Prostate gland (tissue), 2 donors: Measurements from ENCODE around the gene CNTN5. TPM values are rescaled to one million over a fixed set of nuclear protein-coding genes. Genes with fewer than 3 reads are reported as not detected.

Experiments
- DNase-seq: peaks from one replicate; pipeline ENCODE4 v3.0.0-alpha.2; 2019; ENCODE audit warnings: low spot score
- H3K27ac ChIP-seq, 2 donors: fragments of 200-600 bp; sonication (generic); 2 replicates each; pipeline ENCODE4 v1.5.1; 2017 to 2019
- H3K27me3 ChIP-seq: fragments of 200-600 bp; sonication (generic); replicated peaks from 2 replicates; pipeline ENCODE4 v1.5.1; 2019; ENCODE audit not compliant: insufficient read depth
- H3K36me3 ChIP-seq, 2 donors: fragments of 200-600 bp; sonication (generic); 1 replicate in 1 of 2; 2 replicates in 1 of 2; pipeline versions ENCODE4 v1.5.1 to v1.8.1; 2017 to 2019
- H3K4me1 ChIP-seq: fragments of 200-600 bp; sonication (generic); replicated peaks from 2 replicates; pipeline ENCODE4 v1.5.1; 2019
- H3K4me3 ChIP-seq, 2 donors: fragments of 200-600 bp; sonication (generic); 2 replicates each; pipeline ENCODE4 v1.5.1; 2017 to 2019
- H3K9me3 ChIP-seq: fragments of 200-600 bp; sonication (generic); 2 replicates; pipeline ENCODE4 v1.5.1; 2017
- POLR2A ChIP-seq: fragments of 450-650 bp; IDR thresholded peaks from one replicate; pipeline ENCODE4 v1.6.1; 2016; ENCODE audit warnings: antibody characterized with exemption, mild to moderate bottlenecking
- POLR2AphosphoS5 ChIP-seq: sonication (generic); formaldehyde crosslinking; IDR thresholded peaks from one replicate; pipeline ENCODE4 v1.6.1; 2017; ENCODE audit warnings: antibody characterized with exemption
- WGBS: methylation state at CpG from one replicate; pipeline ENCODE4 v1.1.5; 2018; 5-methylcytosine and 5-hydroxymethylcytosine counted together
- intact Hi-C: fragments of 100-400 bp; cut with DNase I; formaldehyde crosslinking; loops from one replicate; pipeline ENCODE4 v1.14.2; 2022
- total RNA-seq, 2 donors: library from RNA; depleted of rRNA; stranded (reverse); fragments of >200 nt; gene quantifications; one replicate each; pipeline ENCODE4 v1.1.0, GENCODE V29; 2016
- TF ChIP-seq, protein P1 (sequence below), 4 experiments: fragments of 200-600 bp in 2 of 4; fragments of 450-650 bp in 2 of 4; sonication (generic) in 2 of 4; IDR thresholded peaks; 1 replicate in 3 of 4; 2 replicates in 1 of 4; pipeline ENCODE4 v1.5.1; 2016 to 2019; ENCODE audit warnings: antibody characterized with exemption in 4 of 4, mild to moderate bottlenecking in 2 of 4, moderate library complexity in 2 of 4

The CNTN5 gene
- total RNA-seq, 2 donors from 2014 or later = 1.0 TPM; not detected in 1

GRCh38 chr11:99229544-99229943 is 208.8 kb downstream of the CNTN5 start:
- Histone ChIP-seq H3K27ac (no peak overlapping the region), H3K4me1 (no peaks in the 10 kb centered on the region), H3K27me3 (no peaks in the 10 kb centered on the region), H3K9me3 (no peaks in the 10 kb centered on the region), H3K36me3 (no peaks in the 10 kb centered on the region), H3K4me3 (no peak overlapping the region)
- intact Hi-C loops = no loop called here
- TF ChIP-seq POLR2A (no peak), POLR2AphosphoS5 (no peak)
- TF ChIP-seq, protein P1, sequence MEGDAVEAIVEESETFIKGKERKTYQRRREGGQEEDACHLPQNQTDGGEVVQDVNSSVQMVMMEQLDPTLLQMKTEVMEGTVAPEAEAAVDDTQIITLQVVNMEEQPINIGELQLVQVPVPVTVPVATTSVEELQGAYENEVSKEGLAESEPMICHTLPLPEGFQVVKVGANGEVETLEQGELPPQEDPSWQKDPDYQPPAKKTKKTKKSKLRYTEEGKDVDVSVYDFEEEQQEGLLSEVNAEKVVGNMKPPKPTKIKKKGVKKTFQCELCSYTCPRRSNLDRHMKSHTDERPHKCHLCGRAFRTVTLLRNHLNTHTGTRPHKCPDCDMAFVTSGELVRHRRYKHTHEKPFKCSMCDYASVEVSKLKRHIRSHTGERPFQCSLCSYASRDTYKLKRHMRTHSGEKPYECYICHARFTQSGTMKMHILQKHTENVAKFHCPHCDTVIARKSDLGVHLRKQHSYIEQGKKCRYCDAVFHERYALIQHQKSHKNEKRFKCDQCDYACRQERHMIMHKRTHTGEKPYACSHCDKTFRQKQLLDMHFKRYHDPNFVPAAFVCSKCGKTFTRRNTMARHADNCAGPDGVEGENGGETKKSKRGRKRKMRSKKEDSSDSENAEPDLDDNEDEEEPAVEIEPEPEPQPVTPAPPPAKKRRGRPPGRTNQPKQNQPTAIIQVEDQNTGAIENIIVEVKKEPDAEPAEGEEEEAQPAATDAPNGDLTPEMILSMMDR (IDR thresholded peaks at IDR 0.05) = no peak
- WGBS = 63% methylated on average over 2 of the region's 2 CpGs
- no peak for DNase-seq

- TF ChIP-seq POLR2A (no peak), POLR2AphosphoS5 (no peak)
- TF ChIP-seq, protein P1 (IDR thresholded peaks at IDR 0.05) = no peak
- no peaks in the 10 kb centered on the region for H3K36me3 ChIP-seq
- DNase-seq = no peak
- no peak overlapping the region for H3K27ac ChIP-seq
- H3K27me3 ChIP-seq = no peaks in the 10 kb centered on the region
- H3K9me3 ChIP-seq = no peaks in the 10 kb centered on the region
- intact Hi-C loops = no loop called here
- H3K4me1 ChIP-seq = no peaks in the 10 kb centered on the region
- no peak overlapping the region for H3K4me3 ChIP-seq
Measured at GRCh38 chr11:99234534-99234933, 213.8 kb downstream of the CNTN5 start.

DNA sequence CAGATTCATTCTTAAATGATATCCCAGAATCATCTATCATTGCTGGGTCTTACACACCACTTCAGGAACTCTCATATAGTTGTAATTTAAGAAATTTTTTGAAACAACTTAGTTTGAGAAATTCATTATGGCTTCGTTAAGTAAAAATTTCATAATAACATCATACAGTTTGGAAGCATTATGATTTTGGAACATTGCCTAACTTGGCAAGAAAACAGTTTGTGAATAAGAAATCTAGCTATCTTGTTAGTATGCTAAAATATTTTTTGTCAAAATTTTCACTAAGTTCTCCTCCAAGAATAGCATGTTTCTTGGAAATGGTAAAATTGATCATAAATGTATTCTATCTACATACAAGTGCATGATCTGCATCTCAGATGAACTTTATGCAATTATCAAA is 217.7 kb downstream of the CNTN5 start:
- no peak for TF ChIP-seq POLR2AphosphoS5
- TF ChIP-seq POLR2A = no peak
- TF ChIP-seq, protein P1 (IDR thresholded peaks at IDR 0.05) = no peak
- Histone ChIP-seq H3K4me1 (no peaks in the 10 kb centered on the region), H3K36me3 (no peaks in the 10 kb centered on the region), H3K4me3 (no peak overlapping the region), H3K27ac (no peak overlapping the region), H3K9me3 (no peaks in the 10 kb centered on the region), H3K27me3 (no peaks in the 10 kb centered on the region)
- 86% methylated on average over 1 of the region's 1 CpG for WGBS
- intact Hi-C loops = no loop called here
- DNase-seq = no peak

DNA sequence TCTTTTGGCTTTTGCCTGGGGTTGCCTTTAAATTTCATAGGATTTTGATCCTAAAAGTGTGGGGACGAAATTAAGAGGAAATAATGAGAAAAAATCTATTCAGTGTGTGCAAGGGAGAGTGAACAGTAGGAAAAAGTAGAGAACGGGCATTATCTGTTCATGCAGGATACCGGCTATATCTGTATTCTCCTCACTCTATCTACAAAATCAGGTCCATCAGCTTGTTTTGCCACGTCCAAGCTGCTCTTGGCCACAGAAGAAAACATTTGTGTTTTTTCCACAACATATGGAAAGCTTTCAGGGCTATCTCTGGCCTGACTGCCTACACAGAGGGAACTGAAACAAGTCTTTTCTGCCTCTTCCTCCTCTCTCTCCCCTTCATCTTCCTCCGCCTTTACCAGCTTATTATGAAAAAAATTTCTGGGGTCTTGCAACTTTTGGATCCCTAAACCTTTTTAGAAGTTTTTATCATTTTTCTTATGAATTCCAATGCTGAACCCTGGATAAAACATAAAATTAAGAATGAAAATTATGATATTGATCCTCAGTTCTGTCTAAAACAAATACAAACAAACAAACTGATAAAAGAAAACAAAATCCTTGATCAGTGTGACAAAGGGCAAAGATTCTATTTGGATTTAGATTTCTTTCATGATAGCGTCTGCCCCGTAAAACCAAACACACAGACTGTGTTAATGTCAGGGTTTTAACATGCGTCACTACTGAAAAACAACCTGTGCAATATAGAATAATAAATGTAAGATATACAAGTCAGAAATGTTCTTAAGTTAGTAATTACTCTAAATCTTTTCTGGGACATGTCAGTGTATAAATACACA is 219.7 kb downstream of the CNTN5 start:
- 68% methylated on average over 8 of the region's 8 CpGs for WGBS
- intact Hi-C loops = no loop called here
- H3K27ac ChIP-seq = no peak overlapping the region
- no peaks in the 10 kb centered on the region for H3K4me1 ChIP-seq
- no peaks in the 10 kb centered on the region for H3K36me3 ChIP-seq
- no peak for DNase-seq
- no peaks in the 10 kb centered on the region for H3K27me3 ChIP-seq
- TF ChIP-seq POLR2A (no peak), POLR2AphosphoS5 (no peak)
- H3K4me3 ChIP-seq = no peak overlapping the region
- H3K9me3 ChIP-seq = no peaks in the 10 kb centered on the region

DNA sequence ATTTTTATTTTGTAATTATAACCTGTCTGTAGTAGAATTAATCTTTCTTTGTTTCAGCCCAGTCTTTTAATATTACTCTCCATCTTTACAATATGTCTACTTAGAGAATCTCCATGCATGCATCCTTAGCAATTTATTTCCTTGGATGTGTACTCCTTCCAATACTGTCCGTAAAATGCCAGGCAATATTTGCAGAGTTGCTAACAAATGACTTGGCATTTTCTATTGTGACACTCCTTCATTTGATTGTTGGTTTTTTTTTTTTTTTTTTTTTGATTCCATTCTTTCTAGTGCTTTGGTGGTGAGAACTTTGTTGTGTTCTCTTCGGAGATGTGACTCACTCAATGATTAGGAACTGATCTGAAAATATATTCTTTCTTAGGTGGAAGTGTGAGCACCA is 220.3 kb downstream of the CNTN5 start:
- Histone ChIP-seq H3K9me3 (no peaks in the 10 kb centered on the region), H3K4me3 (no peak overlapping the region), H3K4me1 (no peaks in the 10 kb centered on the region), H3K27me3 (no peaks in the 10 kb centered on the region), H3K36me3 (no peaks in the 10 kb centered on the region), H3K27ac (no peak overlapping the region)
- intact Hi-C loops = no loop called here
- TF ChIP-seq, protein P1 (IDR thresholded peaks at IDR 0.05) = no peak
- TF ChIP-seq POLR2A = no peak
- TF ChIP-seq POLR2AphosphoS5 = no peak
- 68% methylated on average over 2 of the region's 2 CpGs for WGBS
- no peak for DNase-seq
